WTC11 (cell line): ENCODE measurements around the gene WRAP73. TPM values are rescaled to one million over a fixed set of nuclear protein-coding genes. Genes with fewer than 3 reads are reported as not detected.

ENCODE experiments used
- ATAC-seq: fragments of 200-7000 bp; cut with Tn5 transposase; 2 replicates; pipeline ENCODE4 v1.10.0; 2021; ENCODE audit warnings: mild to moderate bottlenecking, moderate library complexity
- CTCF ChIA-PET: fragments of 300-600 bp; sonication (Branson Sonifier 250); formaldehyde crosslinking; loops from one replicate; lab custom pipeline; 2021; ENCODE audit warnings: antibody characterized with exemption; lab: Charles Lee
- POLR2A ChIA-PET: fragments of 350-600 bp; sonication (Branson Sonifier 250); formaldehyde crosslinking; loops from one replicate; lab custom pipeline; 2021; ENCODE audit warnings: antibody characterized with exemption; lab: Charles Lee
- DNase-seq: peaks from one replicate; pipeline ENCODE4 v3.0.0; 2021; ENCODE audit warnings: low spot score
- H3K27ac Mint-ChIP-seq: 2 replicates; pipeline ENCODE4 v1.8.0; 2021; ENCODE audit warnings: mixed read lengths
- H3K27me3 Mint-ChIP-seq: 2 replicates; pipeline ENCODE4 v1.8.0; 2021; ENCODE audit warnings: low read depth, mild to moderate bottlenecking, moderate library complexity, mixed read lengths
- H3K36me3 Mint-ChIP-seq: 2 replicates; pipeline ENCODE4 v1.8.0; 2021; ENCODE audit warnings: mixed read lengths
- H3K4me1 Mint-ChIP-seq: 2 replicates; pipeline ENCODE4 v1.8.0; 2022; ENCODE audit warnings: mixed read lengths
- H3K4me3 Mint-ChIP-seq: 2 replicates; pipeline ENCODE4 v1.8.0; 2021; ENCODE audit warnings: mild to moderate bottlenecking, moderate library complexity, mixed read lengths
- H3K9me3 Mint-ChIP-seq: 2 replicates; pipeline ENCODE4 v1.8.0; 2021; ENCODE audit warnings: mixed read lengths
- AR ChIP-seq: fragments of 250-450 bp; sonication (Bioruptor Pico); IDR thresholded peaks from 2 replicates; pipeline ENCODE4 v1.9.0; 2021; ENCODE audit warnings: mild to moderate bottlenecking
- CBFB ChIP-seq: sonication (generic); formaldehyde crosslinking; IDR thresholded peaks from 2 replicates; pipeline ENCODE4 v1.8.1; 2022; ENCODE audit warnings: mild to moderate bottlenecking, low read depth, missing genetic modification reagents
- CTCF ChIP-seq: fragments of 200-600 bp; IDR thresholded peaks from 2 replicates; pipeline ENCODE4 v1.8.0; 2022; ENCODE audit warnings: antibody characterized with exemption
- ETV6 ChIP-seq: sonication (generic); formaldehyde crosslinking; IDR thresholded peaks from 2 replicates; pipeline ENCODE4 v1.8.1; 2022; ENCODE audit warnings: mild to moderate bottlenecking, missing genetic modification reagents
- GTF2I ChIP-seq: fragments of 250-450 bp; sonication (Bioruptor Pico); conservative IDR thresholded peaks from 2 replicates; pipeline ENCODE4 v1.4.0; 2021; ENCODE audit warnings: mild to moderate bottlenecking
- JUN ChIP-seq: sonication (generic); formaldehyde crosslinking; IDR thresholded peaks from 2 replicates; pipeline ENCODE4 v1.8.0; 2023; ENCODE audit warnings: mild to moderate bottlenecking, missing genetic modification reagents
- MAX ChIP-seq: sonication (generic); formaldehyde crosslinking; IDR thresholded peaks from 2 replicates; pipeline ENCODE4 v1.8.0; 2022; ENCODE audit warnings: mild to moderate bottlenecking, missing genetic modification reagents
- MYBL2 ChIP-seq: sonication (generic); formaldehyde crosslinking; IDR thresholded peaks from 2 replicates; pipeline ENCODE4 v1.8.1; 2023; ENCODE audit warnings: mild to moderate bottlenecking, moderate library complexity, missing genetic modification reagents
- NFATC4 ChIP-seq: fragments of 250-450 bp; sonication (Bioruptor Pico); IDR thresholded peaks from 2 replicates; pipeline ENCODE4 v1.9.0; 2021; ENCODE audit warnings: mild to moderate bottlenecking
- NR2C2 ChIP-seq: sonication (generic); formaldehyde crosslinking; IDR thresholded peaks from 2 replicates; pipeline ENCODE4 v1.8.0; 2022; ENCODE audit warnings: mild to moderate bottlenecking, missing genetic modification reagents
- PREB ChIP-seq: sonication (generic); formaldehyde crosslinking; IDR thresholded peaks from 2 replicates; pipeline ENCODE4 v1.8.1; 2022; ENCODE audit warnings: mild to moderate bottlenecking, missing genetic modification reagents, moderate library complexity, borderline replicate concordance
- SP1 ChIP-seq: sonication (generic); formaldehyde crosslinking; conservative IDR thresholded peaks from 2 replicates; pipeline ENCODE4 v1.8.1; 2022; ENCODE audit warnings: missing genetic modification reagents
- TEAD4 ChIP-seq: sonication (generic); formaldehyde crosslinking; IDR thresholded peaks from 2 replicates; pipeline ENCODE4 v1.8.0; 2022; ENCODE audit warnings: mild to moderate bottlenecking, missing genetic modification reagents
- ZNF232 ChIP-seq: sonication (generic); formaldehyde crosslinking; IDR thresholded peaks from 2 replicates; pipeline ENCODE4 v1.8.0; 2022; ENCODE audit warnings: mild to moderate bottlenecking, missing genetic modification reagents
- ZNF416 ChIP-seq: fragments of 250-450 bp; sonication (Bioruptor Pico); IDR thresholded peaks from 2 replicates; pipeline ENCODE4 v1.9.0; 2021; ENCODE audit warnings: mild to moderate bottlenecking, inconsistent platforms
- ZNF423 ChIP-seq: fragments of 250-450 bp; sonication (Bioruptor Pico); IDR thresholded peaks from 2 replicates; pipeline ENCODE4 v2.1.2; 2022; ENCODE audit warnings: mild to moderate bottlenecking, moderate library complexity
- total RNA-seq: library from RNA; stranded (reverse); gene quantifications from 3 replicates; pipeline ENCODE4 v1.2.3, GENCODE V29; 2021

The WRAP73 gene
- total RNA-seq, 1 experiment from 2014 or later, result 39.2 TPM

- TF ChIP-seq MAX (CRISPR knock-in tag) (no peak), TEAD4 (CRISPR knock-in tag) (no peak), MYBL2 (CRISPR knock-in tag) (no peak), SP1 (CRISPR knock-in tag) (no peak), GTF2I (CRISPR knock-in tag) (no peak), ETV6 (CRISPR knock-in tag) (no peak), NR2C2 (CRISPR knock-in tag) (no peak)
- TF ChIP-seq, all 79 proteins: peak for 0
Observed at GRCh38 chr1:3618531-3618880, 31.4 kb downstream of the WRAP73 start (continued).

GRCh38 chr1:3617806-3618345 is 32.0 kb downstream of the WRAP73 start:
- Mint-ChIP-seq H3K4me3 (no peak overlapping the region), H3K9me3 (no peaks in the 10 kb centered on the region), H3K4me1 (peaks cover 29% of the 10 kb centered on the region), H3K27me3 (peaks cover 14% of the 10 kb centered on the region), H3K36me3 (no peaks in the 10 kb centered on the region), H3K27ac (no peak overlapping the region)
- CTCF ChIA-PET, result interaction anchor here (1.3 to 3.5 kb wide), 6 partner anchors 40 to 165 kb away, joined by 5 to 57 read pairs (median 22); no protein-coding TSS in a partner anchor
- DNase-seq, result no peak
- TF ChIP-seq JUN (CRISPR knock-in tag), result no peak
- TF ChIP-seq AR (CRISPR knock-in tag), result no peak
- POLR2A ChIA-PET, result no interaction called here
- ATAC-seq, result no peak

- H3K4me1 Mint-ChIP-seq, result peaks cover 34% of the 10 kb centered on the region
- POLR2A ChIA-PET, result no interaction called here
- TF ChIP-seq PREB (CRISPR knock-in tag), result no peak
- TF ChIP-seq NFATC4 (CRISPR knock-in tag), result no peak
- TF ChIP-seq, all 79 proteins: peak for 0
- Mint-ChIP-seq H3K27ac (no peak overlapping the region), H3K9me3 (no peaks in the 10 kb centered on the region), H3K27me3 (peaks cover 24% of the 10 kb centered on the region), H3K36me3 (no peaks in the 10 kb centered on the region), H3K4me3 (no peak overlapping the region)
- CTCF ChIA-PET, result interaction anchor here (1.2 to 1.7 kb wide), 3 partner anchors 126 to 164 kb away, joined by 3 to 9 read pairs (median 7); no protein-coding TSS in a partner anchor
- DNase-seq, result no peak
- no peak for ATAC-seq
Observed at GRCh38 chr1:3616861-3617260, 33.0 kb downstream of the WRAP73 start.

GRCh38 chr1:3614755-3615742 is 34.9 kb downstream of the WRAP73 start:
- peak; percentile 74 for DNase-seq
- ChIA-PET CTCF (interaction anchor here (0.6 to 1.6 kb wide), 8 partner anchors 9 to 161 kb away, joined by 3 to 6 read pairs (median 3); partner anchors contain the start of genes TPRG1L and WRAP73), POLR2A (interaction anchor here (0.6 kb wide), 1 partner anchor 470 kb away, joined by 3 read pairs; no protein-coding TSS in a partner anchor)
- no peak for ATAC-seq
- Mint-ChIP-seq H3K9me3 (no peaks in the 10 kb centered on the region), H3K4me3 (no peak overlapping the region), H3K36me3 (no peaks in the 10 kb centered on the region), H3K4me1 (peaks cover 40% of the 10 kb centered on the region), H3K27ac (no peak overlapping the region), H3K27me3 (peaks cover 23% of the 10 kb centered on the region)
- TF ChIP-seq SP1 (CRISPR knock-in tag) (no peak), ZNF416 (CRISPR knock-in tag) (no peak), CBFB (CRISPR knock-in tag) (no peak), ZNF232 (CRISPR knock-in tag) (no peak), CTCF (peak; percentile 75), ZNF423 (CRISPR knock-in tag) (peak; percentile 56)
